HepG2 (cell line): ENCODE results near the gene SPHK1. TPM values are rescaled to one million over a fixed set of nuclear protein-coding genes. Genes with fewer than 3 reads are reported as not detected.

Source experiments
- AHDC1 ChIP-seq: sonication (generic); formaldehyde crosslinking; IDR thresholded peaks from 2 replicates; pipeline ENCODE4 v1.5.1; 2020; ENCODE audit warnings: mild to moderate bottlenecking, missing genetic modification reagents, borderline replicate concordance
- BCL6 ChIP-seq: IDR thresholded peaks from 2 replicates; pipeline ENCODE4 v1.6.1; 2016; ENCODE audit warnings: missing genetic modification reagents, missing compliant biosample characterization
- HIC2 ChIP-seq: sonication (generic); formaldehyde crosslinking; IDR thresholded peaks from 2 replicates; pipeline ENCODE4 v1.9.0; 2022; ENCODE audit warnings: low read depth, missing genetic modification reagents
- KDM6A ChIP-seq: IDR thresholded peaks from 2 replicates; pipeline ENCODE4 v1.6.1; 2016; ENCODE audit warnings: low read depth
- SRSF4 ChIP-seq: fragments of 200-400 bp; formaldehyde crosslinking; IDR thresholded peaks from one replicate; pipeline ENCODE4 v1.6.1; 2018; ENCODE audit warnings: mild to moderate bottlenecking, low read depth, low read length, moderate library complexity; ENCODE audit not compliant: poor library complexity, severe bottlenecking
- TBP ChIP-seq: sonication (generic); formaldehyde crosslinking; IDR thresholded peaks from 2 replicates; pipeline ENCODE4 v1.5.0; 2020; ENCODE audit warnings: missing genetic modification reagents
- ZNF441 ChIP-seq: sonication (generic); formaldehyde crosslinking; IDR thresholded peaks from 2 replicates; pipeline ENCODE4 v1.7.0; 2021; ENCODE audit warnings: missing genetic modification reagents, borderline replicate concordance
- polyA plus RNA-seq, 8 experiments: library from polyadenylated mRNA; depleted of rRNA in 3 of 8; stranded (reverse) in 7 of 8; unstranded in 1 of 8; fragments of >200 nt; fragmentation: Illumina TruSeq in 4 of 8; extraction: Trizol in 4 of 8; gene quantifications; 2 replicates each; pipeline versions ENCODE4 v1.2.1 to v1.2.3, GENCODE V29; 2011 to 2016; ENCODE audit warnings: low read depth in 4 of 8, missing spikeins in 1 of 8, mixed read lengths in 1 of 8; ENCODE audit not compliant: insufficient read depth in 1 of 8
- total RNA-seq, 5 experiments: library from RNA; depleted of rRNA; stranded (reverse); fragments of >200 nt; fragmentation: Illumina TruSeq; extraction: Trizol; gene quantifications; 2 replicates each; pipeline ENCODE4 v1.2.3, GENCODE V29; 2016; ENCODE audit warnings: low read depth in 1 of 5
- TF ChIP-seq, protein P1 (sequence below), 2 experiments: fragments of 450-650 bp in 1 of 2; sonication (generic) in 1 of 2; formaldehyde crosslinking in 1 of 2; IDR thresholded peaks; 2 replicates each; pipeline versions ENCODE4 v1.6.1 to v1.8.0; 2016 to 2022; ENCODE audit warnings: antibody characterized with exemption in 1 of 2, mild to moderate bottlenecking in 1 of 2, missing genetic modification reagents in 1 of 2

Gene SPHK1
- total and polyA plus RNA-seq, 2 of the 13 experiments (the other 11 are each of a cell fraction or from before 2014, with no cell fraction given), result 129 to 160 TPM

GRCh38 chr17:76376318-76377133, 7.9 kb upstream of the SPHK1 start (continued):
- TF ChIP-seq AHDC1 (CRISPR knock-in tag) (peak; percentile 46; the same call in 1 of the 2 replicates), SRSF4 (no peak), BCL6 (peak; percentile 96), TBP (CRISPR knock-in tag) (no peak), HIC2 (CRISPR knock-in tag) (peak; percentile 67), ZNF441 (CRISPR knock-in tag) (no peak), KDM6A (CRISPR knock-in tag) (peak; percentile 81)
- TF ChIP-seq, protein P1, sequence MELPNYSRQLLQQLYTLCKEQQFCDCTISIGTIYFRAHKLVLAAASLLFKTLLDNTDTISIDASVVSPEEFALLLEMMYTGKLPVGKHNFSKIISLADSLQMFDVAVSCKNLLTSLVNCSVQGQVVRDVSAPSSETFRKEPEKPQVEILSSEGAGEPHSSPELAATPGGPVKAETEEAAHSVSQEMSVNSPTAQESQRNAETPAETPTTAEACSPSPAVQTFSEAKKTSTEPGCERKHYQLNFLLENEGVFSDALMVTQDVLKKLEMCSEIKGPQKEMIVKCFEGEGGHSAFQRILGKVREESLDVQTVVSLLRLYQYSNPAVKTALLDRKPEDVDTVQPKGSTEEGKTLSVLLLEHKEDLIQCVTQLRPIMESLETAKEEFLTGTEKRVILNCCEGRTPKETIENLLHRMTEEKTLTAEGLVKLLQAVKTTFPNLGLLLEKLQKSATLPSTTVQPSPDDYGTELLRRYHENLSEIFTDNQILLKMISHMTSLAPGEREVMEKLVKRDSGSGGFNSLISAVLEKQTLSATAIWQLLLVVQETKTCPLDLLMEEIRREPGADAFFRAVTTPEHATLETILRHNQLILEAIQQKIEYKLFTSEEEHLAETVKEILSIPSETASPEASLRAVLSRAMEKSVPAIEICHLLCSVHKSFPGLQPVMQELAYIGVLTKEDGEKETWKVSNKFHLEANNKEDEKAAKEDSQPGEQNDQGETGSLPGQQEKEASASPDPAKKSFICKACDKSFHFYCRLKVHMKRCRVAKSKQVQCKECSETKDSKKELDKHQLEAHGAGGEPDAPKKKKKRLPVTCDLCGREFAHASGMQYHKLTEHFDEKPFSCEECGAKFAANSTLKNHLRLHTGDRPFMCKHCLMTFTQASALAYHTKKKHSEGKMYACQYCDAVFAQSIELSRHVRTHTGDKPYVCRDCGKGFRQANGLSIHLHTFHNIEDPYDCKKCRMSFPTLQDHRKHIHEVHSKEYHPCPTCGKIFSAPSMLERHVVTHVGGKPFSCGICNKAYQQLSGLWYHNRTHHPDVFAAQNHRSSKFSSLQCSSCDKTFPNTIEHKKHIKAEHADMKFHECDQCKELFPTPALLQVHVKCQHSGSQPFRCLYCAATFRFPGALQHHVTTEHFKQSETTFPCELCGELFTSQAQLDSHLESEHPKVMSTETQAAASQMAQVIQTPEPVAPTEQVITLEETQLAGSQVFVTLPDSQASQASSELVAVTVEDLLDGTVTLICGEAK (IDR thresholded peaks at IDR 0.05), result no peak
- TF ChIP-seq, protein P1 (CRISPR knock-in tag; IDR thresholded peaks at IDR 0.05), result peak; percentile 33; the same call in 1 of the 2 replicates
